GM21360 (cell line): ENCODE measurements around the gene CAPN11.

Source experiments
- ATAC-seq: cut with Tn5 transposase; IDR thresholded peaks from one replicate; pipeline ENCODE4 v1.9.1; 2021; ENCODE audit warnings: mild to moderate bottlenecking, moderate library complexity; ENCODE audit not compliant: unreplicated experiment

The CAPN11 gene

DNA sequence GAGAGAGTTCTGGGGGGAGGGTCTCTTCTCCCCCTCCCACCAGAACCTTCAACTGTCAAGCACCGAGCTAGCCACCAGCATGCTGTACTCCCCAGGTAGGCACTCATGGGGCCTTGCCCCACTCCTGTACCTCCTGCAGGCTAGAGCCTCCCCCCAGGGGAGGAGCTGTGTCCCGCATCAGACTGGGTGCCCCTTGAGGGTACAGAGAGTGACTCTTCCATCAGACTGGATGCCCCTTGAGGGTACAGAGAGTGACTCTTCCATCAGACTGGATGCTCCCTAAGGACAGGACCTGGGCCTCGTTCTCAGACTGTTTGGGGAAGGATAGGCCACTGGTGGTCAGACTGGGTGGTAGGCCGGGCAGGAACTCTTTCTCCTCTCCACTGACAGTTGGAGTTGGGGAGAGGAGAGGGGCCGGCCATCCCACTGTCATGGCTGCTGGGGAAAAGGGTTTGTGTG is at the start of gene CAPN11:
Gene CAPN11 (plus strand): TSS at position 51 of the 459 bp plus-strand sequence. CDS start 29 bp downstream, at position 80.
- ATAC-seq: no peak

DNA sequence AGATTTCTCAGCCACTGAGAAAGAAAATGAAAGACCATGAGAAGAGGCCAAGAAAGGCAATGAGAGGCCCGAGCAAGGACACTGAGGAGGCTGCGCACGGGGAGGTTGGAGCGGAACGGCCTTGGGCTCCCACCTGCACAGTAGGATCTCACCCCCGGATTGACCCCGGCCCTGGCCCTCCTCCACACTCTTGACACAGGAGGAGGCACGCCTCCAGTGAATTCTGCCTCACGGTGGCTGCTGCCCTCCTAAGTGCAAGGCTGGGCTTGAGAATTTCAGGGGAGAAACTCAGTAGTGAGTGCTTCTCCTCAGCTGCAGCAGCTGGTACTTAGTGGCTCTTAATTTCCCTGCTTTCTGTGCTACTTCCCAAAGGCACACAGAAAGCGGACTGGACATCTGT is 49.4 kb upstream of the CAPN11 start:
- no peak for ATAC-seq

DNA sequence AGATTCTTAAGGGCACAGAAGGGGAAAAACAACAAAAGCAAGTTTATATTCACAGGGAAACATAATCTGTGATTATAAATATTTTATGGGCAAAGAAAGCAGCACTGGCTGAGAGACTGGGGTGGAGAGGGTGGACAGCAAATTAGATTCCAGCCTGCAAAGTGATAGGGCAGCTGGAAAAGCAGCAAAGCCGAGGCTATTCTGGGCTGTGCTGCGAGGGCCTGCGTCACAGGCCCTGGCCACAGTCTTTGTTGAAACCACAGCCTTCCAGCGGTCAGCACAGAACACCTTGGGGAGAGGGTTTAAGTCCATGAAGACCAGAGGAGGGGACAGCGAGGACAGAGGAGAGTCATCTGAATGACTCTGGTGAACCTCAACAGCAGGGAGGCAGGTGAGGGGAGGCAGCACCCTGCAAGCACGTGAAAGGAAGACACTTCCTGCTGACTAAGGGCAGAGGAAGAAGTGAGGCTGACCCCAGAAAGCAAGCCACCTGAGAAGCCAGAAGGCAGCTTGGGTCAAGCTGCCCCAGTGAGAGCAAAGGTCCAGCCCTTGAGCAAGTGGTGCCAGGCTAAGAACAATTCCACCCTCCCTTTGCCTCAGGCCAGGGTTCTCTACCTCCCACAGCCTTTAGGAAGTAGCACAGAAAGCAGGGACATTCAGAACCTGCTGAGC is 48.5 kb upstream of the CAPN11 start:
- no peak for ATAC-seq

DNA sequence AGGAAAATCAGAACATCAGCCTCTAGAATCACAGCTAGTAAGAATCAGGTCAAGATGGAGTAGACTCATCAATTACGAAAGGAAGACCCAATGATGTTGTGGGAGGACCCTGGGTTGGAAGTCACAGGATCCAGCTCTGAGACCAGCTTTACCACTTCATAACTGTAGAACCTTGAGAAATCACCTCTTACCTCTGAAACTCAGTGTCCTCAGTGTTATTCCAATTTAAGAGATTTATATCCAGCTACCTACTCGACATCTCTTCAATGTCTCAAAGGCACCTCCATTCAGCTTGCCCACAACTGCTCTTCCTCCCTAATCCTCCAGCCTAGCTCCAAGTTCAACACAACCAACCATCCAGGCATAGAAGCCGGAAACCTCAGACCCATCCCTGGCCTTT is 47.7 kb upstream of the CAPN11 start:
- ATAC-seq: no peak

DNA sequence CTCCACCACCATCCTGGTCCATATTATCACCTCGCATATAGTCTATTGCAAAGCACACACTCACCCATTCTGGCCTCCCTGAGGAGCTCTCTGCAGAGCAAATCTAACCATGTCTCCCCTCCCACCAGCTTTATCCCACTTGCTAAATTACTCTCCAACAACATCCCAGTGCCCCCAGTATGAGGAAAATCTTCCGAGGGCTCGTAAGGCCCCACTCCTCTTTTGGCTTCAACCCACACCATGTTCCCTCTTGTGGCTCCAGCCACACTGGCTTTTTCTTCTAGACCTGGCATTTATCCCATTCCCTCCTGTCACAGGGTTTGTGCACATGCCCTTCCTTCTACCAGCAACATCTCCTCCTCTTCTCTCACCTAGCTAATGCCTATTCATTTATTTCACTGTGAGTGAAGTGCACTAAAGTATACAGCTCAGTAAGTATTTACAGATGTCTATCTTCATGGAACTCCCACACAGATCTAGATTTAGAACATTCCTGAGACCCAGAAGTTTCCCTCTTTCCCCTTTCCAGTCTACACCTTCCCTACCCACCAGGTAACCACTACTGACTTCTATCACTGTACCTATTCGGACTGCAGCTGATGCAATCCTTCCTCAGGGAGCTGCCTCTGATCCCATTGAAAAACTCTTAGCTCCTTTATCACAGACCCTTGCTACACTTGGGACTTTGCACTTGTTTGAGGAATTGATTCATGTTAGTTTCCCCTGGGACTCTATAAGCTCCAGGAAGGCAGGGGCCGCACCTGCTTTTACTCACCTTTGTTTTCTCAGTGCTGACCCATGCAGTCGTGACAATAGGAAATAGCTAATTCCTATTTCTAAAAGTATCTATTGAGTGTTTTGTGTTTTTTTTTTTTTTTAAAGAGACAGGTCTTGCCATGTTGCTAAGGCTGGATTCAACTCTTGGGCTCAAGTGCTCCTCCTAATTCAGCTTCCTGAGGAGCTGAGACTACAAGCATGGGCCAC is 46.9 kb upstream of the CAPN11 start:
- no peak for ATAC-seq

DNA sequence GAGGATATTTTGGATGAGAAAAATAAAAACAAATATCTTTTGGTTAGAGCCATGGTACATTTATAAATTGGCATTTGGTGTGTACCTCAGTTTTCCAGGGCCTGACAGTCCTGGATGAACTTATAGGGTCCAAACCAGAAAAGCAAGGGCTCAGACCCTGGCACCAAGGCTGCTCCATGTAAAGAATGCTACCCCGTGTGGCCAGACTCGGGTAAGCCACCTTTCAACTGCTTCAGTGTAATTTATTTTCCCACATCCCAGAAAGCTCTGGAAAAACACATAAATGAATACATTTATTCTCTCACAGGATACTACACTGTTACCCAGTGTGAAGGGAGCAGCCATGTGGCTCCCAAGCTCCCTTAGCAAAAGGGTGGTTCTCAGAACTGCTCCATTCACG is 45.2 kb upstream of the CAPN11 start:
- no peak for ATAC-seq

DNA sequence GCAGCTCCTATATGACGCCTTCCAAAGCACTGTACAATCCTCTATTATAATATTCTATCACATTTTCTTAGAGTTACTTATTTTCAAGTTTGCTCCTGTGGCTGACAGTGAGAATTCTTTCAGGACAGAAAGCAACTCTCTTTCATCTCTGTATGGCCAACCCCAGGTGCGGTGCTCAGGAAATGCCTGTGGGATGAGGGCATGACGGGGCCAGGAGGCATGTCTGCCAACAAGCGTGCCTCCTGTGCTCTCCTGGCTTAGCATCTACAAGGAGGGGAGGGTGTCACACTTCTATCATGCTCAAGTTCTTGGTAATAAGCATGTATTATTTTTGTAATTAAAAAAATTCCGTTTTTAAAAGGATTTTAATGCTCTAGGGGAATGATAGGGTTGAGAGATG is 42.8 kb upstream of the CAPN11 start:
- no peak for ATAC-seq

DNA sequence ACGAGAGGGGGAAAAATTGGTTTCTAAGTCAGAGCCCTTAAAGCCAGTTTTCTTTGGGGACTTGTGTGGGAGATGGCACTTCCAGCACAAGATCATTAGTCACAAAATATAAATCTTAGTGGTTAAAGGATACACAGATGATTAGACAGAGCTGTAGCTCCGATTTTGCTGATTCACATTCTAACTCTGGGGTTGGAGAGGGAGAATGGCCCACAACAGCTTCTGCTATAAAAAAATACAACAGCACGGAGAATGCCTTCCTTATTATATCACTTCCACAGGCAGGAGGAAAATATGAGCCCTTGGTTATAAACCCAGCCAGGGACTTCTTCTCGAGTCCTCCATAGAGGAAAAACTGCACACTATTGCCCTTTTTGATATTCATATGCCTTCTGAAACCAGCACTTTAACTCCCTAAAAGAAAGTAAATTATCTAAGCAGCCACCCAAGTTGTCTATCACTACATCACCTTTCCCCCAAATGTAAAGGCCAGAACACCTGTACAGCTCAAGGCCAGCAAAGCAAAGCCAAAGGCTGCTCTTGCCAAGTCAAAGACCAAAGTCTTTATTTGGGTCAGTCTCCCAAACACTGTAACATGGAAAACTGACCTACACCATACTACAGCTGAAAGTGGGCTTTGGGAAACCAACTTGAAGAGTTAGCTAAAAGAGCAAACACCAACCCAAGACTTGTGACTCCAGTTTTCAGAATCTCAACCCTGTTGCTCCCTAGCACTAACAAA is 41.8 kb upstream of the CAPN11 start:
- no peak for ATAC-seq

DNA sequence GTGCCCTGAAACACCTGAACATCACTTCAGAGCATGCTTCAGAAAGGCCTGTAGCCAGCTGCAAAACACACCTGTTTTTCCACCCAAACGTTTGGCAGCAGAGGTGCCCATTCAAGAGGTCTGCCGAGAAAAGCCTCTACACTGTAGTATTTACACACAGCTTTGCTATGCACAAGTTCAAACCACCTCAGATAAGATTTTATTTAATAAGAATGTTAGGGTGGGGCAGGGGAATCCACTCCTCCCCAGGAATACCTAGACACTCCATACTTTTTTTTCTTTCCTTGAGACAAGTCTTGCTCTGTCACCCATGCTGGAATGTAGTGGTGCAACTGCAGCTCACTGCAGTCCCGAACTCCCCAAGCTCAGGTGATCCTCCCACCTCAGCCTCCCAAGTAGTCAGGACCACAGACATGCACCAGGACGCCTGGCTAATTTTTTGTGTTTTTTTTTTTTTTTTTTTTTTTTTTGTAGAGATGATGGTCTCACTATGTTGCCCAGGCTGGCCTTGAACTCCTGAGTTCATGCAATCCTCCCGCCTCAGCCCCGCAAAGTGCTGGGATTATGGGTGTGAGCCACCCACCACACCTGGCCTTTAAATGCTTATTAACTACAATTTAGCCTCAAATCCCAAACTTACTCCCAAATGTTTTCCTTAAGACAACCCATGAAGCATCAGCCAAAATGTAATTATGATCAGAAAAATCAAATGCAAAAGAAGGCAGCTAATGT is 41.1 kb upstream of the CAPN11 start:
- ATAC-seq: no peak

DNA sequence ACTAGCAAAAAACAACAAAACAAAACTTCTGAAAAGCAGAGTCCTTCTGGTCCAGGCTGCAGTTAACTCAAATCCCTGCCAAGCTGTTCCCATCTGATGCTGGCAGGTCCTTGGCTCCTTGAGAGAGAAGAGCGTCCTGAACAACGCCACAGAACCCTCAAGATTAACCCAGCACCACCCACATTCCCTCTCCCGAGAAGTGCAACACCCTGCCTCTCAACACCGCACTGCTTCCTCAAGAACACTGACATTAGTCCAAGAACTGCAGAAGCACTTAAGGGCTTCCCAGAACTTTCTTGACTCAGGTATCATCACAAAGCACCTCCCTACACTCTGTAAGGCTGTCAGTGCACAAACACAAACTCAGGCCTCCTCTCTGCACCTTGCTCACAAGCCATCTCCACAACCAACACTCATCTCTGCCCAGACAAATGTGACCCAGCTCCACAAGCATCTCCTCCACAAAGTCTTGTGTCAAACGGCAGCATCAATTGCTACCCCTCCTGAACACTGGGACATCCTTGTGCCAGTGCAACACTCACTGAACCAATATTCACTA is 38.8 kb upstream of the CAPN11 start:
- ATAC-seq: no peak

DNA sequence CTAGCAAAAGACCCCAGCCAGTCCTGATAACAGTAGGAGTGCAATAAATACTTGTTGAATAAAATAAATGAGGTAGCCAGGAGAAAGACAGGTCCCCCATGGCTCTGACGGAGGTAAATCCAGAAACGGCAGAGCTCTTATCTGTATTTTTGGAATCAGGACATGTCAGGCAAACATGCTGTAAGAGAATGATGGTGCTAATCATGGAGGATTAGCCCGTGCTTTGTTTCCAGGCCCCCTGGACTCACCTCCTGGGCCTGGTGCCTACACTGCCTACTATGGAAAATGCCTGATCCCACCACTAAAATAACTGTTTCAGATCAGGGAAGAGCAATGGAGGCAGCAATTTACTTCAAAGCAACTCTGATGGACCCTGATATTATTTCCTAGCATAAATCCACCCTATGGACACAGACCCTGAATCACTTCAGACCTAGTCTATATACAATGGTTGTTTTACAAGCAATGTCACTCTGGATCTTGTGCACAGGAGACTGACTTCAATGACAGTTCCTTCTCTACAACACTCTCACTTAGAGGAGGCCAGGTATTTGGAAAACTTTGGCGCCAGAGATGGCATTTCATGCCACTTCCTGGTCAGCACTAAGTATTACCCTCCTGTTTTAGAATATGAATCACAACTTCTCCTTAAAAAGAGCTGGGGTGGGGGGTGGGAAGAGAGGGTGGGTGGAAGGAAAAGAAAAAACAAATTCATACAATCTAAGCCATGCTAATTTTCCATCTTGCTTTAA is 37.8 kb upstream of the CAPN11 start:
- no peak for ATAC-seq

DNA sequence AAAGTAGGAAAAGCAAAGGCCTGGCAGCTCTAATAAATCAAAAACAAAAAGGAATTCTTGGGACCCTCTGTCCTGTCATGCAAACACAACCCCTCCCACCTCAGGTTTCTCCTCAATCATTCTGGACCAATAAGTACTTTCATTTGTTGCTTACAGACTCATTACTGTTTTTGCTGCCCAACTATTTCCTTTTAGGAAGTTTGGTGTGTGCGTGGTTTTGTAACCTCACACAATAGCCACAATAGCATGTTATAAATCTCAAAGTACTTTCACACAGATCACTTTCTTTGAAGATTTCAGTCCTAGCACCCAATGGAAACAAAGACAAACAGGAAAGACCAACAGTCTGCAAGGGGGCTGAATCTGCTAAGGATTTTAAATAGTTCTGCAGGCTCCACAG is 35.8 kb upstream of the CAPN11 start:
- no peak for ATAC-seq

DNA sequence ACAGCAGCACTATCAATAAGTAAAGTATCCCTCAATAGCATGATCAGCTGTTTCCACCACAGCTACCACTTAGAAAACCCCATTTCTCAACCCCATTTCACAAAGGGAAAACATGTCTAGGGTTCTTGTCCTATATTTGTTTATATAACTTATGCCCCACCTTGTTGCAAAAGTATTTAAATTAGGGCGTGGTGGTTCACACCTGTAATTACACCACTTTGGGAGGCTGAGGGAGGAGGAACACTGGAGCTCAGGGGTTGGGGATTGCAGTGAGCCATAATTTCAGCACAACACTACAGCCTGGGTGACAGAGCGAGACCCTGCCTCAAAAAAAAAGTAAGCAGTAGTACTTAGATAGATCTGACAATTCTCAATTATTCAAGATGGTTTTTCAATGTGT is 35.1 kb upstream of the CAPN11 start:
- no peak for ATAC-seq

DNA sequence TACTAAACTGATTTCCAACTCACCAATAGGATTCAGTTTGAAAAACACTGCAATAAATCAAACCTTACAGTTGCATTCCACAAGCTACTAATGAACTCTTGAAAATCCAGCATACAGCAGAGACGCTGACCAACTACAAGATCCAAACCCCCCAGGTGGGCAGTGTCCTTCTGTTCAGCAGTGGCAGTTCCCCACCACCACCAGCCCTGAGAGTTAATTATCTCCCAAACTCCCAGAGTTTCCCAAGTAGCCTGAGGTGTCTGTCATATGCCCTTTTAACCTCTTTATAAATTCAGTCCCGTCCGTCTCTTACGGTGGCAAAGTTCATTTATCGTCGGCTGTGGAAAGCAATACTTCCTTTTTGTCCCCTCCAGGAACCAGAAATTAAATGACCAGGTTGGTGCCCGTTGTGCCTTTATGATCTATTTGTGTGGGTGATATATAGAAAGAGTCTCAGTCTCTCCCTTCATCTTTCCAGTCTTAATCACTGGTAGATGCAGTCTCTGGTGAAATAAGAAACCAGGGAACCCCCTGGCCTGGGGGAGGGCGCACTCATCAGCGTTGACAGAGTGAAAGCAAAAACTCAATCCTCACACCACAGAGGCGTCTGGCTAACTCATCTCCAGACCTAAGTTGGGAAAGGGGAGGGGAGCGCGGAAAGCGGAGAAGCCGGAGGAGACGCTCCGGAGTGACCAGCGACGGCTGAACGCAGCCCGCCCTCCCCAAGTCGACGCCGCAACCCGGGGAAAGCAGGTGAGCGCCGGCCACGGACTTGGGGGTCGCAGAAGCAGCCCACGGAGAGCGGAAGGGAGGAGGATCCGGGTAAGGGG is 32.1 kb upstream of the CAPN11 start:
- ATAC-seq: peak; percentile 43

DNA sequence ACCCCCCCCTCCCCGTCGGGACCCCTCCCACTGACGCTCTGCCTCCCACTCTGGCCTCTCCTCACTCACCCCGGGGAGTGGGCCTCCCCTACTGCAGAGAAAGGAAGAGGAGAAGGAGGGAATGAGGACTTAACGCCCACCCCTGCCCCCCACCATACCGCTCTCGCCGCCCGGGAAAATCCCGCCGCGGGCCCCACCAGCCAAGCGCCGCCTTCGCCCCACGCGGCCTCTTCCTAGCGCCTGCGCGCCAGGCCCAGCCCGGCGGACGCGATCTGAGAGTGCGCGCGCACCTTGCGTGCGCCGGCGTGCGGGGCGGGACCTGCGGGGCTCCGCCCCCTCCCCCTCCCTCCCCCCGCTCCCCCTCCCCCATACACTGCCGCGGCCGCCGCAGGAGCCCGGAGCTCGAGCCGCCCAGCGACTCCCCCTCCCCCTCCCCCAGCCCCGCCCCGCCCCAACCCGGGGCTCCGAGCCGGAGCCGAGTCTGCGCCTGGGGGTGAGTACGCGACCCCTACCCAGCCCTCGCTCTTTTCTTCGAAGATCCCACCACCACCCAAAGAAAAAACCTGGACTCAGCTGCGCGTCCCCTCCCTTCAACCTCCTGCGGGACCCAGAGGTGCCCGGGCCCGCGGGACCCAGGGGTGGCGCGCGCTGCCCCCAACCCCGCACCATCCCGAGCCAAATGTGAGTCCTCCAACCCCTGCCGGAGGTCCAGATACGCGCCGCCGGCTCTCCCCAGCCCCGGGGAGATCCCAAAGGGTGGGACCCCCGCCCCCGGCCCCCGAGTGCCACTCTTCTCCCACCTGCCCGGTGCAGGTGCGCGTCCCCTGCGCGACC is 31.2 kb upstream of the CAPN11 start, which contains the start of the genes MRPL14 and TMEM63B:
Gene MRPL14 (minus strand): TSS at position 267 of the 834 bp plus-strand sequence. CDS start 10,841 bp downstream, outside the sequence.
Gene TMEM63B (plus strand): TSS at position 369 of the 834 bp plus-strand sequence. CDS start 7,031 bp downstream, outside the sequence.
- peak; percentile 67 for ATAC-seq

DNA sequence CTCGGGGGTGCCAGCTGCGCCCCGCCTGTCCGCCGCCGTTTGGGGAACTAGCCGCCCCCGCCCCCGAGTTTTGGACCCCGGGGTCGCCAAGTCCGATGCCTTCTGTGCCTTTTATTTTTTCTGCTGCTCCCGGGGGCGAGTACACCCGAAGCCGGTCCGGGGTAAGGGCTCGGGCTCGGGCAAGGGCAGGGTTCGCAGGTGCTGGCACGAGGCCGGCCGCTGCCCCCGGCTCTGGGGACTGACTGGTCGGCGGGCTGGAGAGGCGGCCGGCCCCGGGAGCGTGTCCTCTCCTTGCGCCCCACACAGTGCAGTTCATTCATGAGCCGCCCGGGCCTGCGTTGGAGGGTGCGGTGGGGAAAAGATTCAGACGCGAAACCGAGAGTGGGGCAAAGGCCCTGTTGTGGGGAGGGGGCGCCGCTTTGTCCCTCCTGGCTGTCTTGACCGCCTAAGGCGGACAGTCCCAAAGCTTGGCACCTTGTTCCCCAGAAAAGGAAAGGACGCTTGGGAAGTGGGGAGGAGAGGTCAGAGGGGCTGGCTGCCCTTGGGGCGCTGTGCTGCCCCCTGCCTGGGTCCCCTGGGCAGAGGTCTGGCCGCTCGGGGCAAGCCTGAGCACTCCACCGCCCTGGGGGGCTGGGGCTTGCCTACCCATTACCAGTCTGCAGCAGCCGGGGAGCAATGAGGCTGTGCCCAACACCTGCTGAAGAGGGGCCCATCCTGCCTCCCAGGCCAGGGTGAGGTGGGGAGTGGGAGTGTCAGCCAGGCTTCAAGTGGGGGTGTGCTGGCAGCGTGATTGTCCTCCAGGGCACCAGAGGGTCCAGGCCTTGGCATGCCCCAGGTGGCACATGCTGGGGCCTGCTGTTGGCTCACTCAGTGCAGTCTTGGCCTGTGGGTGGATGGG is 30.4 kb upstream of the CAPN11 start:
- no peak for ATAC-seq
